Dendritic cell treated with granulocyte-macrophage colony-stimulating factor and Interleukin-4, amounts not matched to agents 40 ng/mL and 50 ng/mL, for 4 days (primary cell): ENCODE data around the gene BCAS3.

Experiments used
- H3K27ac Mint-ChIP-seq: one replicate; pipeline ENCODE4 v1.8.0; 2022; ENCODE audit warnings: mild to moderate bottlenecking, mixed read lengths
- H3K27me3 Mint-ChIP-seq: one replicate; pipeline ENCODE4 v1.8.0; 2022; ENCODE audit warnings: mild to moderate bottlenecking, mixed read lengths
- H3K36me3 Mint-ChIP-seq: one replicate; pipeline ENCODE4 v1.8.0; 2022; ENCODE audit warnings: low read depth, mixed read lengths
- H3K4me1 Mint-ChIP-seq: one replicate; pipeline ENCODE4 v1.8.0; 2022; ENCODE audit warnings: low read depth, mixed read lengths
- H3K4me3 Mint-ChIP-seq: one replicate; pipeline ENCODE4 v1.8.0; 2022; ENCODE audit warnings: mild to moderate bottlenecking, moderate library complexity, mixed read lengths
- H3K9me3 Mint-ChIP-seq: one replicate; pipeline ENCODE4 v1.8.0; 2022; ENCODE audit warnings: mixed read lengths
- intact Hi-C: fragments of 100-400 bp; cut with micrococcal nuclease; formaldehyde crosslinking; loops from one replicate; pipeline ENCODE4 v1.15.0; 2022

The BCAS3 gene

GRCh38 chr17:61335105-61335844 lies 657.6 kb downstream of the BCAS3 start:
- Mint-ChIP-seq H3K4me1 (peaks cover 5% of the 10 kb centered on the region), H3K9me3 (no peaks in the 10 kb centered on the region), H3K4me3 (no peak overlapping the region), H3K27ac (no peak overlapping the region), H3K27me3 (no peaks in the 10 kb centered on the region), H3K36me3 (no peaks in the 10 kb centered on the region)
- intact Hi-C loops = no loop called here

GRCh38 chr17:61335845-61336655 lies 658.4 kb downstream of the BCAS3 start:
- H3K27ac Mint-ChIP-seq = no peak overlapping the region
- no peaks in the 10 kb centered on the region for H3K9me3 Mint-ChIP-seq
- H3K27me3 Mint-ChIP-seq = no peaks in the 10 kb centered on the region
- no peak overlapping the region for H3K4me3 Mint-ChIP-seq
- H3K4me1 Mint-ChIP-seq = peaks cover 5% of the 10 kb centered on the region
- no peaks in the 10 kb centered on the region for H3K36me3 Mint-ChIP-seq
- intact Hi-C loops = no loop called here

- peaks cover 5% of the 10 kb centered on the region for H3K4me1 Mint-ChIP-seq
- no peaks in the 10 kb centered on the region for H3K9me3 Mint-ChIP-seq
- H3K4me3 Mint-ChIP-seq = no peak overlapping the region
- H3K36me3 Mint-ChIP-seq = no peaks in the 10 kb centered on the region
- intact Hi-C loops = no loop called here
- H3K27ac Mint-ChIP-seq = no peak overlapping the region
- H3K27me3 Mint-ChIP-seq = no peaks in the 10 kb centered on the region
These were observed 659.6 kb downstream of the BCAS3 start for GRCh38 chr17:61337290-61337689.

GRCh38 chr17:61338000-61338798 lies 660.5 kb downstream of the BCAS3 start:
- intact Hi-C loops = no loop called here
- no peaks in the 10 kb centered on the region for H3K9me3 Mint-ChIP-seq
- peaks cover 5% of the 10 kb centered on the region for H3K4me1 Mint-ChIP-seq
- H3K27ac Mint-ChIP-seq = no peak overlapping the region
- H3K4me3 Mint-ChIP-seq = no peak overlapping the region
- no peaks in the 10 kb centered on the region for H3K27me3 Mint-ChIP-seq
- H3K36me3 Mint-ChIP-seq = no peaks in the 10 kb centered on the region

GRCh38 chr17:61338874-61339478 lies 661.3 kb downstream of the BCAS3 start:
- H3K36me3 Mint-ChIP-seq = no peaks in the 10 kb centered on the region
- intact Hi-C loops = no loop called here
- H3K4me1 Mint-ChIP-seq = peaks cover 3% of the 10 kb centered on the region
- H3K27me3 Mint-ChIP-seq = no peaks in the 10 kb centered on the region
- H3K9me3 Mint-ChIP-seq = no peaks in the 10 kb centered on the region
- H3K4me3 Mint-ChIP-seq = no peak overlapping the region
- no peak overlapping the region for H3K27ac Mint-ChIP-seq

GRCh38 chr17:61340431-61341209 lies 663.0 kb downstream of the BCAS3 start:
- intact Hi-C loops = no loop called here
- Mint-ChIP-seq H3K27me3 (no peaks in the 10 kb centered on the region), H3K4me1 (no peaks in the 10 kb centered on the region), H3K9me3 (no peaks in the 10 kb centered on the region), H3K4me3 (no peak overlapping the region), H3K27ac (no peak overlapping the region), H3K36me3 (no peaks in the 10 kb centered on the region)

- Mint-ChIP-seq H3K4me1 (no peaks in the 10 kb centered on the region), H3K27ac (no peak overlapping the region), H3K9me3 (no peaks in the 10 kb centered on the region), H3K27me3 (peaks cover 2% of the 10 kb centered on the region), H3K4me3 (no peak overlapping the region), H3K36me3 (no peaks in the 10 kb centered on the region)
- intact Hi-C loops = no loop called here
These were observed 665.9 kb downstream of the BCAS3 start for GRCh38 chr17:61343576-61343975.

- Mint-ChIP-seq H3K9me3 (no peaks in the 10 kb centered on the region), H3K27ac (no peak overlapping the region), H3K4me3 (no peak overlapping the region), H3K27me3 (peaks cover 2% of the 10 kb centered on the region), H3K4me1 (no peaks in the 10 kb centered on the region), H3K36me3 (no peaks in the 10 kb centered on the region)
- intact Hi-C loops = no loop called here
These were observed 667.4 kb downstream of the BCAS3 start for GRCh38 chr17:61345061-61345460.

- Mint-ChIP-seq H3K4me3 (no peak overlapping the region), H3K27ac (no peak overlapping the region), H3K36me3 (no peaks in the 10 kb centered on the region), H3K4me1 (no peaks in the 10 kb centered on the region), H3K9me3 (no peaks in the 10 kb centered on the region), H3K27me3 (peaks cover 2% of the 10 kb centered on the region)
- intact Hi-C loops = no loop called here
These were observed 668.4 kb downstream of the BCAS3 start for GRCh38 chr17:61345825-61346666.

GRCh38 chr17:61349350-61349749 lies 671.7 kb downstream of the BCAS3 start:
- no peaks in the 10 kb centered on the region for H3K9me3 Mint-ChIP-seq
- H3K27ac Mint-ChIP-seq = no peak overlapping the region
- H3K27me3 Mint-ChIP-seq = peaks cover 2% of the 10 kb centered on the region
- no peaks in the 10 kb centered on the region for H3K36me3 Mint-ChIP-seq
- intact Hi-C loops = no loop called here
- H3K4me1 Mint-ChIP-seq = no peaks in the 10 kb centered on the region
- no peak overlapping the region for H3K4me3 Mint-ChIP-seq

GRCh38 chr17:61351745-61352407 lies 674.2 kb downstream of the BCAS3 start:
- H3K4me3 Mint-ChIP-seq = no peak overlapping the region
- H3K9me3 Mint-ChIP-seq = no peaks in the 10 kb centered on the region
- H3K27ac Mint-ChIP-seq = no peak overlapping the region
- intact Hi-C loops = no loop called here
- no peaks in the 10 kb centered on the region for H3K36me3 Mint-ChIP-seq
- peaks cover 2% of the 10 kb centered on the region for H3K27me3 Mint-ChIP-seq
- H3K4me1 Mint-ChIP-seq = no peaks in the 10 kb centered on the region

- no peaks in the 10 kb centered on the region for H3K9me3 Mint-ChIP-seq
- H3K27me3 Mint-ChIP-seq = peaks cover 2% of the 10 kb centered on the region
These were observed 674.7 kb downstream of the BCAS3 start for GRCh38 chr17:61352408-61352770.

More at GRCh38 chr17:61352408-61352770, 674.7 kb downstream of the BCAS3 start:
- Mint-ChIP-seq H3K36me3 (no peaks in the 10 kb centered on the region), H3K4me3 (no peak overlapping the region), H3K4me1 (no peaks in the 10 kb centered on the region), H3K27ac (no peak overlapping the region)
- intact Hi-C loops = no loop called here
